Activated T-cell treated with anti-CD3 and anti-CD28 coated beads, Interleukin-2, amount 50 U/mL, for 24 hours (primary cell): ENCODE data around the gene GRID1.

Experiments used
- DNase-seq: peaks from one replicate; pipeline ENCODE4 v3.0.0-alpha.2; 2020
- H3K27ac Mint-ChIP-seq: 2 replicates; pipeline ENCODE4 v1.8.0; 2020; ENCODE audit warnings: mild to moderate bottlenecking, mixed read lengths
- H3K27me3 Mint-ChIP-seq: 2 replicates; pipeline ENCODE4 v1.8.0; 2020; ENCODE audit warnings: mixed read lengths
- H3K36me3 Mint-ChIP-seq: 2 replicates; pipeline ENCODE4 v1.8.0; 2020; ENCODE audit warnings: low read depth, mixed read lengths
- H3K4me1 Mint-ChIP-seq: 2 replicates; pipeline ENCODE4 v1.8.0; 2020; ENCODE audit warnings: low read depth, mixed read lengths
- H3K4me3 Mint-ChIP-seq: 2 replicates; pipeline ENCODE4 v1.8.0; 2020; ENCODE audit warnings: mild to moderate bottlenecking, moderate library complexity, mixed read lengths
- H3K9me3 Mint-ChIP-seq: 2 replicates; pipeline ENCODE4 v1.8.0; 2020; ENCODE audit warnings: mixed read lengths

The GRID1 gene

GRCh38 chr10:85617751-85618546 is 748.6 kb downstream of the GRID1 start:
- no peak for DNase-seq
- Mint-ChIP-seq H3K27me3 (no peaks in the 10 kb centered on the region), H3K4me1 (peaks cover 24% of the 10 kb centered on the region), H3K27ac (no peak overlapping the region), H3K36me3 (no peaks in the 10 kb centered on the region), H3K9me3 (no peaks in the 10 kb centered on the region), H3K4me3 (no peak overlapping the region)

DNA sequence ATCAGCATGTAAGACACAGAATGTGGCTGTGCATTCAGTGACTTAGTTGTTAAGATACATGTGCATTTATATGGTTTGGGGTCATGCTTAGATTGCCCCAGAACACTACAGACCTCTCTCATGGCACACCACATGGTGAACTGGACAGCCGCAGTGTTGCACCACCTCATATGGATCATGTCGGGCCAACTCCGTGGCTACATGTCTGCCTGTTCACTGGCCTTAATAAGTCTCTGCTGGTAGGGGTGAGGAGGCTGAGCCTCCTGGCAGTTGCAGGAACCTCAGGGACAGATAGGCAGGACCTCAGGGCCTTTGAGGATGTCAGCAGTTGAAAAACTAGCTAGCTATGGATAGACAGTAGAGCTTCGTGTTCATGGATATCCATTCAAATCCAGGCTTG is 751.0 kb downstream of the GRID1 start:
- Mint-ChIP-seq H3K27ac (no peak overlapping the region), H3K27me3 (no peaks in the 10 kb centered on the region), H3K36me3 (no peaks in the 10 kb centered on the region), H3K4me3 (no peak overlapping the region), H3K4me1 (peaks cover 47% of the 10 kb centered on the region), H3K9me3 (no peaks in the 10 kb centered on the region)
- DNase-seq, result no peak

- H3K4me3 Mint-ChIP-seq, result no peak overlapping the region
- H3K27me3 Mint-ChIP-seq, result no peaks in the 10 kb centered on the region
- H3K36me3 Mint-ChIP-seq, result no peaks in the 10 kb centered on the region
- no peak overlapping the region for H3K27ac Mint-ChIP-seq
- peaks cover 53% of the 10 kb centered on the region for H3K4me1 Mint-ChIP-seq
- no peaks in the 10 kb centered on the region for H3K9me3 Mint-ChIP-seq
- no peak for DNase-seq
Measured at GRCh38 chr10:85614981-85615380, 751.6 kb downstream of the GRID1 start.

- Mint-ChIP-seq H3K9me3 (no peaks in the 10 kb centered on the region), H3K4me1 (peaks cover 56% of the 10 kb centered on the region), H3K27ac (no peak overlapping the region), H3K4me3 (no peak overlapping the region), H3K27me3 (no peaks in the 10 kb centered on the region), H3K36me3 (no peaks in the 10 kb centered on the region)
- DNase-seq, result no peak
Measured at GRCh38 chr10:85614566-85614965, 752.0 kb downstream of the GRID1 start.

DNA sequence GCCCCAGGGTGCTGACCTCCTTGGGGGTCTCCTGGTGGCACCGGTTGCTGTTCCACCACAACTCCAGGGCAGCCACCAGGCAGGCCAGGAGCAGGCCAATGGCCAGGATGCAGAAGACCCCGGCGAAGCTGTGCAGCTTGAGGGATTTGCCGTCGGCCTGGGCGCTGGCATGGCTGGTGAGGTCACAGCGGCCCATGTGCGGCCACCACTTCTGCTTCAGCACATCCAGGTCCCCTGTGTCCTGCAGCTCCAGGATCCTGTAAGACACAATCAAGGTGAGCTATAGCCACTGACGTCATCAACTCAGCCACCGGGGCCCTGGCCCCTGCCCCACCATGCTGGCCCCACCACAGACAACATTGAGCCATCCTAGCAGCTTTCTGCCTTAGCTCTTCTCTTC is 753.2 kb downstream of the GRID1 start:
- H3K27ac Mint-ChIP-seq, result no peak overlapping the region
- H3K4me3 Mint-ChIP-seq, result no peak overlapping the region

GRCh38 chr10:85612833-85613232 is 753.8 kb downstream of the GRID1 start:
- Mint-ChIP-seq H3K27ac (no peak overlapping the region), H3K27me3 (no peaks in the 10 kb centered on the region), H3K4me1 (peaks cover 56% of the 10 kb centered on the region), H3K36me3 (no peaks in the 10 kb centered on the region), H3K9me3 (no peaks in the 10 kb centered on the region), H3K4me3 (no peak overlapping the region)
- peak; percentile 38 for DNase-seq

More for the DNA sequence above, 753.2 kb downstream of the GRID1 start:
- Mint-ChIP-seq H3K4me1 (peaks cover 56% of the 10 kb centered on the region), H3K9me3 (no peaks in the 10 kb centered on the region), H3K27me3 (no peaks in the 10 kb centered on the region), H3K36me3 (no peaks in the 10 kb centered on the region)
- DNase-seq, result no peak

DNA sequence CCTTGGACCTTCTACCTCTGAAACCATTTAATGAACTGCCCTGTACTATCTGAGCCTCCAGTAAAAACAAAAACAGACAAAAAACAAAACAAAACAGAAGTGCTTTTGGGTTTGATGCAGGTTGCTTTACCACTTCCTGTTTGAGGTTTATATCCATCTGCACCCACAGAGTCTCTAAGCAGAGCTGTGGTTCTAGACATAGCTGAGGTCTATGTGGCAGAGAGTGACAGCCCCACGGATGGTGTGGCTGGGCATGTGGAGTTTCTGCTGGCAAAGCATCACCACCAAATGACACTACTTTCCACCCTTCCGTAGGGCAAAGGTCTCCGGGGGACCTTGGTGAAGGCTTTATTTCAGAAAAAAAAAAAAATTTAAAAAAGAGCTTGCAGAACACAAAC is 754.2 kb downstream of the GRID1 start:
- no peaks in the 10 kb centered on the region for H3K27me3 Mint-ChIP-seq
- H3K4me3 Mint-ChIP-seq, result no peak overlapping the region
- peak overlapping the region; percentile 16 for H3K27ac Mint-ChIP-seq
- no peaks in the 10 kb centered on the region for H3K9me3 Mint-ChIP-seq
- no peaks in the 10 kb centered on the region for H3K36me3 Mint-ChIP-seq
- no peak for DNase-seq
- peaks cover 56% of the 10 kb centered on the region for H3K4me1 Mint-ChIP-seq

GRCh38 chr10:85611746-85612377 is 754.7 kb downstream of the GRID1 start:
- Mint-ChIP-seq H3K36me3 (no peaks in the 10 kb centered on the region), H3K27ac (peak overlapping the region; percentile 16), H3K4me3 (no peak overlapping the region), H3K4me1 (peaks cover 56% of the 10 kb centered on the region), H3K9me3 (no peaks in the 10 kb centered on the region), H3K27me3 (no peaks in the 10 kb centered on the region)
- DNase-seq, result no peak

DNA sequence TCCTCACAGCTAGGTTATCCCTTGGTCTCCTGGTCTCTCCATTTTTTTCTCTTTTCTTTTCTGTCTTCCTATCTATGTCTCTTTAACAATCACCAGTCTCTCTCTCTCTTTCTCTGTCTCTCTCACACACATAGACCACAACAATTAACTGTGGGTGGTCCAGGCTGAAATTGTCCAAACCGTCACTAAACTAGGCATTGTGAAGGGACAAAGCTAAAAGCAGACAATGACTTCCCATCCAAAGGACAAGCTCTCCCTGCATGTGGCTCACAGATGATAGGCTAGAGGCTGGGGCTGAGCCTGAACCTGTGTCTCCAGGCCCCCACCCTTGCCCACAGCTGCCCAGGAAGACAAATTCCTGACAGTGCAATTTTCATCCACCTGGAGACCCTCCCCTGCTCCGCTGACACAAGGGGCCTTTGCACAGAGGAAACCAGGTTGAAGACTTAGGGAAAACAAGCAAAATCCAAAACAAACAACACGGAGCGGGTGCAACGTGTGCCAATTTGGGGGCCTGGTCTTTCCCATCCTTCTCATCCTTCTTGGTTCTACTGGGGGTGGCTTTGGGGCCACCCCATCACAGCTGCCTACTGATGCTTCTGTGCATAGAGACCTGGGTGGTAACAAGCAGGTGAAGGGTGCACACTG is 755.4 kb downstream of the GRID1 start:
- Mint-ChIP-seq H3K27me3 (no peaks in the 10 kb centered on the region), H3K27ac (no peak overlapping the region), H3K36me3 (no peaks in the 10 kb centered on the region), H3K4me1 (peaks cover 56% of the 10 kb centered on the region), H3K9me3 (no peaks in the 10 kb centered on the region), H3K4me3 (no peak overlapping the region)
- no peak for DNase-seq

DNA sequence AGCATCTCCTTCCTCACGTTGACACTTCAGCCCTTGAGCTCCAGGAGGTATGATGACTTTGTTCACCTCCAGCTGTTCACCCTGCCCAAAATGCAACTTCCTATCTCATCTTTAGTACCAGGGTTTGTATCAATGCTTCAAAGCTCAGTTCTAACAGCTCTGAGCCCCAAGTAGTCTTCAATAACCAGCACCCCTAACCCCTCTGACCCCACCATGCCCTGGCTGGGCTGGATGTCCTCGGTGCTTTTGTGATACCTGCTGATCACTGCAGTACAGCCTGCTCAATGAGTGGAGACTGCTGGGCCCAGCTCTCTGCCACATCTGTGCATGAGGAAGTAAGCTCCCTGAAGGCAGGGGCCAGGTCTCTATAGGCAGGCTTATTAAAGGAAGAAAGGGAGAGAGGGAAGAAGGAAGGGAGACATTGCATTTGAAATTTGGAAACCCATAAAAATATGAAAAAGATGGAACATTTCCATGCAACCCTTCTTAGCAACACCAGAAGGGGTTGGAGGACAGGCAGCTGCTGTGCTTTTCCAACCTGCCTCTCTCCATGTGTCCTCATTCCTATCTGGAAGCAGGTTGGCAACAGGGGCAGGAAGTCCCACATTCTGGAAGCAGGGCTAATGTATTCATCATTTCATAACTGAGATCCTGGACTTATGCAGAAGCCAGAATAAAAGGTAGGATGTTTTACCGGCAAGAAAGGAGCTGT is 756.1 kb downstream of the GRID1 start:
- DNase-seq, result no peak
- H3K27me3 Mint-ChIP-seq, result no peaks in the 10 kb centered on the region
- no peak overlapping the region for H3K4me3 Mint-ChIP-seq
- no peak overlapping the region for H3K27ac Mint-ChIP-seq
- H3K36me3 Mint-ChIP-seq, result no peaks in the 10 kb centered on the region
- no peaks in the 10 kb centered on the region for H3K9me3 Mint-ChIP-seq
- H3K4me1 Mint-ChIP-seq, result peaks cover 56% of the 10 kb centered on the region

DNA sequence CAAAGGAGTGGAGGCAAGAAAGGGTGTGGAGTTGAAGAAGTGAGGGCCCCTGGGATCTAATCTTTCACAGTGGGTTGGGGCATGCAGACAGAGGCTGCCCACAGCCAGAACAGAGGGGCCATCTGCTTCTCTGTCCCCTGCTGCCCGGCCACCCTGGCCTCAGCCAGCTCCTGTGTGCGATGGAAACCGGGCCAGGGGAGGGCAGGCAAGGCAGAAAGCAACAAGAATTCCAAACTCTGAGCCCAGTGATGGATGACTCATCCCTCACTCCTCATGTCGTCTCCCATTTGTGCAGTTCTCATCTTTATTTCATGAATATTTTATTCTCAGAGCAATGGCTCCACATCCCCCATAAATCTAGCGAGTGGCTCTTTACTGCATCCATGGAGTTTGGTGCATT is 757.1 kb downstream of the GRID1 start:
- no peak for DNase-seq
- Mint-ChIP-seq H3K27ac (no peak overlapping the region), H3K36me3 (no peaks in the 10 kb centered on the region), H3K4me1 (peaks cover 47% of the 10 kb centered on the region), H3K9me3 (no peaks in the 10 kb centered on the region), H3K27me3 (no peaks in the 10 kb centered on the region), H3K4me3 (no peak overlapping the region)

DNA sequence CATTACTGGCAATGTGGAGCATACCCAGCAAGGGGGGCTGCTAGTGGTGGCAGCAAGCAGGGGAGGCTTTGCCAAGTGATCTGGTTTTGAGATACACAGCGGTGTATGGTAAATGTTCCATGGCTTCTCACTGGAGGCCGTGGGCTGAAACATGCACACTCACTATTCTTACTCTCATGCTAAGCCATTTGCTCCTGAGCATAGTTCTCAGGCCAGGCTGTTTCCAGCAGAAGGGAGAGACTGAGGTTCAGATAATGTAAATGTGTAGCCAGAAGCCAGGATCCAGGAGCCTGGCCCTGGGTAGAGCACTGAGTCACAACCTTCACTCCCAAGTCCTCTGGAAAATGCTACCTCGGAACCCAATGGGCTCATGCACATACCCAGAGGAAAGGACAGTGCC is 757.9 kb downstream of the GRID1 start:
- no peak for DNase-seq
- Mint-ChIP-seq H3K4me3 (no peak overlapping the region), H3K27me3 (no peaks in the 10 kb centered on the region), H3K36me3 (no peaks in the 10 kb centered on the region), H3K4me1 (peaks cover 39% of the 10 kb centered on the region), H3K9me3 (no peaks in the 10 kb centered on the region), H3K27ac (no peak overlapping the region)

- DNase-seq, result no peak
- Mint-ChIP-seq H3K9me3 (no peaks in the 10 kb centered on the region), H3K4me1 (peaks cover 35% of the 10 kb centered on the region), H3K36me3 (no peaks in the 10 kb centered on the region), H3K27ac (no peak overlapping the region), H3K27me3 (no peaks in the 10 kb centered on the region), H3K4me3 (no peak overlapping the region)
Measured at GRCh38 chr10:85607043-85607695, 759.4 kb downstream of the GRID1 start.

DNA sequence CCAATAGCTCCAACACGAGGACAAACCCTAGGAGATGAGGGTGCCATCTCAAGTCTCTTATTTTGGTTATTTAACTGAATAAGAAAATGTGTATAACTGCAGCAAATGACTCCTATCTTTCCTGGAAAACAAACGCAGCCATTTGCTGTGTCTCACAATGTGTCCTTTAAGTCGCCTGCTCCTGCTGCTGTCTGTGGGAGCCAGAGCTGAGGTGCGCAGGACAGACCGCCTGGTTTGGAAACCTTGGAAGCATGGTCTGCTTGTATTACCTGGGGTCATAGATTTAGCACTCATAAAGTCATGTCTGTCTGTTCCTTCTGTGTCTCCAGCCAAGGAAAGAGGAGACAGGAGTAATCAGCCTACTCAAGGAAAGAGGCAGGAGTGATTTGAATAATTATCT is 760.2 kb downstream of the GRID1 start:
- no peaks in the 10 kb centered on the region for H3K27me3 Mint-ChIP-seq
- H3K9me3 Mint-ChIP-seq, result no peaks in the 10 kb centered on the region
- no peak overlapping the region for H3K4me3 Mint-ChIP-seq
- H3K27ac Mint-ChIP-seq, result no peak overlapping the region
- peaks cover 27% of the 10 kb centered on the region for H3K4me1 Mint-ChIP-seq
- no peaks in the 10 kb centered on the region for H3K36me3 Mint-ChIP-seq
- DNase-seq, result no peak
